ENCODE results near the gene P2RX4.
"Not testable (repeated sequence)": the region's sequence is repeated elsewhere in the genome, so short reads cannot be mapped to it uniquely, and the experiment has no call there.

DNA sequence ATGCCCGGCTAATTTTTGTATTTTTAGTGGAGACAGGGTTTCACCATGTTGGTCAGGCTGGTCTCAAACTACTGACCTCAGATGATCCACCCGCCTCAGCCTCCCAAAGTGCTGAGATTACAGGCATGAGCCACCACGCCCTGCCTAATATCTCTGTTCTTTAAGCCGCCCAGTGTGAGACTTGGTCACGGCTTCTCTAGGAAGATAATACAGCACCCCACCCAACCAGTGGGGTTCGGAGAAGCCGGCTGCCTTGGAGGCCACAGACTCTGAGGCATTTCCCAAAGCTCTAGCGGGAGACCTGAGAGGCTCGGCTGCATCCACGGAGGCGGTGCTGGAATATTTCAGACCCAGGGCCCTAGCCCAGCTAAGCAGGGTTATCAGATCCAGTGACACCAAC, 73.0 kb downstream of the P2RX4 start:
- TF ChIP-seq, protein P1, sequence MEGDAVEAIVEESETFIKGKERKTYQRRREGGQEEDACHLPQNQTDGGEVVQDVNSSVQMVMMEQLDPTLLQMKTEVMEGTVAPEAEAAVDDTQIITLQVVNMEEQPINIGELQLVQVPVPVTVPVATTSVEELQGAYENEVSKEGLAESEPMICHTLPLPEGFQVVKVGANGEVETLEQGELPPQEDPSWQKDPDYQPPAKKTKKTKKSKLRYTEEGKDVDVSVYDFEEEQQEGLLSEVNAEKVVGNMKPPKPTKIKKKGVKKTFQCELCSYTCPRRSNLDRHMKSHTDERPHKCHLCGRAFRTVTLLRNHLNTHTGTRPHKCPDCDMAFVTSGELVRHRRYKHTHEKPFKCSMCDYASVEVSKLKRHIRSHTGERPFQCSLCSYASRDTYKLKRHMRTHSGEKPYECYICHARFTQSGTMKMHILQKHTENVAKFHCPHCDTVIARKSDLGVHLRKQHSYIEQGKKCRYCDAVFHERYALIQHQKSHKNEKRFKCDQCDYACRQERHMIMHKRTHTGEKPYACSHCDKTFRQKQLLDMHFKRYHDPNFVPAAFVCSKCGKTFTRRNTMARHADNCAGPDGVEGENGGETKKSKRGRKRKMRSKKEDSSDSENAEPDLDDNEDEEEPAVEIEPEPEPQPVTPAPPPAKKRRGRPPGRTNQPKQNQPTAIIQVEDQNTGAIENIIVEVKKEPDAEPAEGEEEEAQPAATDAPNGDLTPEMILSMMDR (optimal IDR thresholded peaks at IDR 0.05 in 1 of 3, IDR thresholded peaks at IDR 0.05 in 1 of 3, conservative IDR thresholded peaks at IDR 0.05 in 1 of 3; ENCODE audit: extremely low read depth in 1 of 3, insufficient read depth in 2 of 3, low read length in 3 of 3) = not testable (repeated sequence)
- not testable (repeated sequence) for TF ChIP-seq EZH2 (IDR thresholded peaks at IDR 0.05; ENCODE audit: low read length)

Data from keratinocyte (primary cell).